Activated T-cell treated with anti-CD3 and anti-CD28 coated beads, Interleukin-2, amount 50 U/mL, for 4 hours (primary cell): ENCODE measurements around the gene KCNQ1. TPM values are rescaled to one million over a fixed set of nuclear protein-coding genes. Genes with fewer than 3 reads are reported as not detected.

Experiments
- ATAC-seq, 2 donors: fragments of 200-7000 bp; cut with Tn5 transposase; one replicate each; pipeline ENCODE4 v1.10.0; 2021
- DNase-seq: peaks from one replicate; pipeline ENCODE4 v3.0.0-alpha.2; 2020
- H3K27me3 Mint-ChIP-seq: one replicate; pipeline ENCODE4 v1.8.0; 2021; ENCODE audit warnings: low read depth, mixed read lengths
- H3K36me3 Mint-ChIP-seq: one replicate; pipeline ENCODE4 v1.8.0; 2022; ENCODE audit warnings: mixed read lengths; ENCODE audit not compliant: insufficient read depth
- H3K4me1 Mint-ChIP-seq: one replicate; pipeline ENCODE4 v1.8.0; 2021; ENCODE audit warnings: low read depth, mixed read lengths
- H3K4me3 Mint-ChIP-seq: one replicate; pipeline ENCODE4 v1.8.0; 2021; ENCODE audit warnings: mild to moderate bottlenecking, moderate library complexity, mixed read lengths
- H3K9me3 Mint-ChIP-seq: one replicate; pipeline ENCODE4 v1.8.0; 2021; ENCODE audit warnings: mixed read lengths
- total RNA-seq, 3 donors: library from RNA; stranded (reverse); gene quantifications; one replicate each; pipeline ENCODE4 v1.2.1, GENCODE V29; 2021

Gene KCNQ1
- total RNA-seq, 3 donors from 2014 or later, result 2.3 to 3.0 (median 2.8) TPM

DNA sequence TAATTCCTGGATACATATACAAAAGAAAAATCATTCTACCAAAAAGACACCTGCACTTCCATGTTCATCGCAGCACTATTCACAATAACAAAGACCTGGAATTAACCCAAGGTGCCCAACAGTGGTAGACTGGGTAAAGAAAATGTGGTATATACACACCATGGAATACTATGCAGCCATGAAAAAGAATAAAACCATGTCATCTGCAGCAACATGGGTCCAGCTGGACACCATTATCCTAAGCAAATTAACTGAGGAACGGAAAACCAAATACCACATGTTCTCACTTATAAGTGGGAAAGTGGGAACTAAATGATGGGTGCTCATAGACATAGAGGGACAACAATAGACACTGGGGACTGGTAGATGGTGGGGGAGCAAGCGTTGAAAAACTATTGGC, 5.0 kb upstream of the KCNQ1 start:
- ATAC-seq (no peak), DNase-seq (no peak)
- H3K4me1 Mint-ChIP-seq, result peaks cover 15% of the 10 kb centered on the region
- H3K36me3 Mint-ChIP-seq, result no peaks in the 10 kb centered on the region
- no peaks in the 10 kb centered on the region for H3K27me3 Mint-ChIP-seq
- H3K4me3 Mint-ChIP-seq, result no peak overlapping the region
- no peaks in the 10 kb centered on the region for H3K9me3 Mint-ChIP-seq

DNA sequence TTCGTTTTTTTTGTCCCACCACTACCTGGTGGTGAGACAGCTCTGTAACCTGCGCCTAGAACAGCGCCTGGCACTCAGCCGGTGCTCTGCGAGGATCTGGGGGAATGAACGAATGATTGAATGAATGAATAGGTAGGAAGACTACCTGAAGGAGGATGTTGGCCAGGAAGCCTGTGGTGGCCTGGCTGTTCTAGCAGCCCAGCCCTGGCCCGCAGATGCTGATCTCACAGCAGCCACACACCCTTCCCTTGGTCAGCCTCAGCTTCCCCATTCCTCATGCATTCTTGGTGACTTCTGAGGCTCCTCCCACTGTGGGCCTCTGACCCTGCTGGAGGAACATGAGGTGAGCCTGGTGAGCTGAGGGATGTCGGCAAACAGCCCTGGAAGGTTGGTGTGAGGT, 4.2 kb upstream of the KCNQ1 start:
- Mint-ChIP-seq H3K4me1 (peaks cover 18% of the 10 kb centered on the region), H3K9me3 (no peaks in the 10 kb centered on the region), H3K27me3 (no peaks in the 10 kb centered on the region), H3K4me3 (no peak overlapping the region), H3K36me3 (no peaks in the 10 kb centered on the region)
- DNase-seq (no peak), ATAC-seq (no peak)

DNA sequence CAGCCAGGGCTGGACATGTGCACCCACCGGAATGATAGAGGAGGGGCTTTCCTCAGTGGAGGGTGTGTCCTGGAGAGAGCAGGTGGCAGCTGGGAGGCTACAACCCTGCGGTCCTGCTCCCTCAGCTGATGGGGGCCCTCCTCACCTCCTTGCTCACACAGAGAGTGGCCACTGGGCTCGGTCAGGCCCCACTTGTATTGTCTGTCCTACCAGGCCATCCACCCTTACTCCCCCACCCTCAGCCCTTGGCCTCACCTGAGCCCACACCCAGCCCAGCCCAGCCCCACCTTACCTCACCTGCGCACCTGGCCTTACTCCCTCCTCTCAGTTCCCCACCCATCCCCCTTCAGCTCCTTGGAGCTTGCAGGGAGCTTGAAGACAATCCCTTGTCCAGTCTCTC, 3.6 kb upstream of the KCNQ1 start:
- H3K4me3 Mint-ChIP-seq, result no peak overlapping the region
- ATAC-seq, result no peak
- no peaks in the 10 kb centered on the region for H3K9me3 Mint-ChIP-seq
- no peaks in the 10 kb centered on the region for H3K36me3 Mint-ChIP-seq
- no peaks in the 10 kb centered on the region for H3K27me3 Mint-ChIP-seq
- DNase-seq, result no peak
- H3K4me1 Mint-ChIP-seq, result peaks cover 18% of the 10 kb centered on the region

DNA sequence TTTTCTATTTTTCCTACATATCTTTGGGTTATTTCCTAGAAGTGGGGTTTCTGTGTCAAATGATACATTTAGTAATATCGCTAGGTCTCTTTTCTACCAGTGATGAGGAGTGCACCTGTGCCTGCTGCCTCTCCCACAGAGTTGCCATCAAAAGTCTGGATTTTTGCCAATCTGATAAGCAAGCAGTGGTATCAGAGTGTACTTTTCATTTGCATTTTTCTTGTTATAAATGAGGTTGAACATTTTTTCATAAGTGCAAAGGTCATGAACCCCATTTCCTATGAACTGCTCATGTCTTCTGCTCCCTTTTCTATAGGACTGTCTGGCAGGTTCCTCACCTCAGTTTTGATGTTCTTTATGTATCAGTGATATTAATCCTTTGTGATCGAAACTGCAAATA, 2.2 kb upstream of the KCNQ1 start:
- H3K4me3 Mint-ChIP-seq, result no peak overlapping the region

DNA sequence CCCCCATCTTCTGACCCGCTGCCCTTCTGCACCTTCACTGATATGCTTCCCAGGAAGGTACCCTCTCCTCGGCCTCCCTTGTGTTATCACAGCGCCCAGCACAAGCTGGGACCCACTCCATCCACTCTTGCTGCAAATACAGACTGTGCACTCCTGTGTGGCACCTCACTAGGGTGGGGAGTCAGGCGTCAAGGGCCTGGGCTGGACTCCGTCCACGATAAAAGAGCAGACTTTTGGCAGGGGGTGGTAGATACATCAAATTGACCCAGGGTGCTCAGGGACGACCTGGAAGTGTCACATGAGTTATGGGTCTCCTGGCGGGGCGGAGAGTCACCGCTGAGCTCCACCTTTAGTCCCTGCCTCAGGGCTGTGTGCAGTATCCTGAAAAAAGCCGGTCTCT, 1.4 kb upstream of the KCNQ1 start:
- DNase-seq (no peak), ATAC-seq (no peak)
- Mint-ChIP-seq H3K27me3 (no peaks in the 10 kb centered on the region), H3K36me3 (no peaks in the 10 kb centered on the region), H3K4me3 (peak overlapping the region; percentile 22), H3K4me1 (peaks cover 30% of the 10 kb centered on the region), H3K9me3 (no peaks in the 10 kb centered on the region)

More for the DNA sequence above, 2.2 kb upstream of the KCNQ1 start:
- H3K9me3 Mint-ChIP-seq, result no peaks in the 10 kb centered on the region
- no peaks in the 10 kb centered on the region for H3K36me3 Mint-ChIP-seq
- peaks cover 28% of the 10 kb centered on the region for H3K4me1 Mint-ChIP-seq
- peak in 1 of 2 donors; percentile 23 for ATAC-seq
- DNase-seq, result no peak
- no peaks in the 10 kb centered on the region for H3K27me3 Mint-ChIP-seq

DNA sequence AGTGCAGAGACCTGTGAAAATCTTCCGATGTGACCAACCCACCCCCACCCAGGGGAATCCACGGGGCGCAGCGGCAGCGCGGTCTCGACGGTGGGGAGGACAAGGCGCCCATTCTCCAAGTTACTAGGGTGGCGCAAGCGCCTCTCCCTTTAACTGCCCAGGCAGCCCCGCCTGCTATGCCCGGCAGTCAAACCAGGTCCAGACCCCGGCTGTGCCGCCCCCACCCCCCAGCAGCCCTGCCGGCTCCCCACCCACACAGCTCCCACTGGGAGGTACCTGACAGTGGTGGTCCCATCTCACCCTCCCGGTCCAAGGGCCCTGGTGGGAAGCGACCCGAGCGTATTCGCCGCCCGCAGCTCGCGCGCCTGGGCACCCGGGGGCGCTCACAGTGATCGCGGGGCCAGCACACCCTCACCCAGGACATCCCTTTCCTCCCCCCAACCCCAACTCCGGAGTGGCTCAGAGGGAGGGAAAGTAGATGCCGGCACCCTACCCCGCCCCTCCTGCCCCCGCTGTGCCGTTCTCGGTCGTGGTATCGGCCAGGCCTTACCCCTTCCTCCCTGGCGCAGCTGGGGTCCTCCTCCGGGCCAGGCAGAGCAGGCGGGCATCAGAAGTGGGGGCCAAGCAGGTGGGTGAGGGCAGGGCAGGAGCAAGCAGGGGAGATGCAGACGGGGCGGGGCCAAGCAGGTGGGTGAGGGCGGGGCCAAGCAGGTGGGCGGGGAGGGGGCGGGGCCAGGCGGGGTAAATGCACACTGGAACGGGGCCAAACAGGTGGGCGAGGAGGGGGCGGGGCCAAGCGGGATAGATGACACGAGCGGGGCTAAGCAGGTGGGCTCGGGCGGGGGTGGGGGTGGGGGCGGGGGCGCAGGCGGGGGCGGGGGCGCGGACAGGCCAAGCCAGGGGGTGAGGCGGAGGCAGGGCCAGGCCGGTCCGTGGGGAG, 657 bp upstream of the KCNQ1 start, which contains the start of gene TRPM5:
TSS of gene TRPM5 (minus strand) at position 634 of the 940 bp plus-strand sequence. CDS start 21,478 bp downstream, outside the sequence.
- Mint-ChIP-seq H3K9me3 (no peaks in the 10 kb centered on the region), H3K4me1 (peaks cover 33% of the 10 kb centered on the region), H3K36me3 (no peaks in the 10 kb centered on the region), H3K27me3 (no peaks in the 10 kb centered on the region), H3K4me3 (peak within 1 kb of the TSS; percentile 86)
- DNase-seq (peak; percentile 82), ATAC-seq (peak; percentile 20 to 34)

DNA sequence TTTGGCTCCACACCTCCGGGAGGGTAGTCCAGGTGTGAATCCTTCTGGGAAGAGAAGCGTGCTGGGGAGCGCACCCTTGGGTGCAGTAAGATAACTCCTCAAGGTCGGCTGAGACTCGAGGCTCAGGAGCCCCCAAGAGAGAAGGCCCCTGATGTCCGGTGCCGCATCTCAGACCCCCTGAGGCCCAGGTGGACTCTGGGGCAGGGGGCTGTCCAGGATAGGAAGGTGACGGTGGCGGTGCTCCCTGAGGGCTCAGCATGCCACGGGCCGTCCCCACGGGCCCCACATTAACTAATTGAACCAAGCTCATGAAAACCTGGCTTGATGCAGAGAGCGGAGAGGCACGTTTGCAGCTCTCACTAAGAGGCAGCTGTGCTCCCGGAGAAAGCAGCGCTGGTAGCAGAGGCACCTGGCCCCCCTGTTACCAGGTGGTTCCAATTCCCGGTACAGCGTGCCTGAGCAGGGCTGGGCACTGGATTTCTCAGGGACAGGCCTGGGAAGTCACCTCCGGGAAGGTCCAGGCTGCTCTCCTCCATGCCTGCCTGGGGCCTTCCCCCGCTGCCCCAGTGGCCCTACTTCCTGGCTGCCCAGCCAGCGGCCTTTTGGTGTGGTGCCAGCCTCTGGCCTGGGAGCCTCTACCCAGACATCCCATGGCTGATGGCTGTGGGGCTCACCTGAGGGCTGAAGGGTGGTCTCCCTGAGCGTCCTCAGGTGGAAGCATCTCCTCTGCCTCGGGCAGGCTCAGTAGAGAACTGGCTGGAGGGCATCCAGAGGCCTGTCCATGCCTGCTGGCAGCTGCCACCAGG, 1.1 kb downstream of the KCNQ1 start:
- Mint-ChIP-seq H3K9me3 (no peaks in the 10 kb centered on the region), H3K27me3 (no peaks in the 10 kb centered on the region), H3K4me1 (peaks cover 33% of the 10 kb centered on the region), H3K4me3 (peak overlapping the region; percentile 86), H3K36me3 (no peaks in the 10 kb centered on the region)
- DNase-seq (no peak), ATAC-seq (no peak)

DNA sequence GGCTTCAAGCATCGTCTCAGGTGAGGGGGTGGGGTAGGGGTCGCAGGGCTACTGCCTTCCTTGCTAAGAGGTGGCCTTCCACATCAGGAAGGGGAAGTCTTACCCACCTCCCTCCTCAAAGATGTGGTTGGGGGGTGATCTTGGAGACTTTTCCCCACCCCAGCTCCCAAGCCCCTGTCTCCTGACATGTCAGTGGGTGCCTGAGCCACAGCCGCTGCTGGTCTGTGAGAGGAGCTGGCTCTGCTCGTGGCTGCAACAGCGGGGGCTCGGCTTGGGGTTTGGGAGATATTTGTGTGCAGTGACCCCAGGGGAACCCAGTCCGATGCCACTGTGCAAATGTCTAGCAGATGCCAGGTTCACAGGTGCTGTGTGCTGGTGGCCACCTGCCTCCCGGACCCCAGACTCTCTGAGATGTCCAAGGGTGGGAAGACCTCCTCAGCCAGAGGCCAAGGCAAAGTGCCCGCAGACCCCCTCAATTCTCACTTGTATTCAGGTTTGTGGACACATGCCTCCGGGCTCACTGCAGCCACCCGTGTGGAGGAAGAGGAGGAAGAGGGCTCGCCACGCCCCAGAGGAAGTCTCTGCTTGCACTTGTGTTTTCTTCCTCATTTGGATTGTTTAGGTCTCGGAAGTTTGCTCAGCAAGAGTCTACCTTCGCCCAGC, 1.9 kb downstream of the KCNQ1 start:
- Mint-ChIP-seq H3K4me1 (peaks cover 33% of the 10 kb centered on the region), H3K27me3 (no peaks in the 10 kb centered on the region), H3K9me3 (no peaks in the 10 kb centered on the region), H3K36me3 (no peaks in the 10 kb centered on the region), H3K4me3 (peak overlapping the region; percentile 71)
- DNase-seq, result no peak
- no peak for ATAC-seq

DNA sequence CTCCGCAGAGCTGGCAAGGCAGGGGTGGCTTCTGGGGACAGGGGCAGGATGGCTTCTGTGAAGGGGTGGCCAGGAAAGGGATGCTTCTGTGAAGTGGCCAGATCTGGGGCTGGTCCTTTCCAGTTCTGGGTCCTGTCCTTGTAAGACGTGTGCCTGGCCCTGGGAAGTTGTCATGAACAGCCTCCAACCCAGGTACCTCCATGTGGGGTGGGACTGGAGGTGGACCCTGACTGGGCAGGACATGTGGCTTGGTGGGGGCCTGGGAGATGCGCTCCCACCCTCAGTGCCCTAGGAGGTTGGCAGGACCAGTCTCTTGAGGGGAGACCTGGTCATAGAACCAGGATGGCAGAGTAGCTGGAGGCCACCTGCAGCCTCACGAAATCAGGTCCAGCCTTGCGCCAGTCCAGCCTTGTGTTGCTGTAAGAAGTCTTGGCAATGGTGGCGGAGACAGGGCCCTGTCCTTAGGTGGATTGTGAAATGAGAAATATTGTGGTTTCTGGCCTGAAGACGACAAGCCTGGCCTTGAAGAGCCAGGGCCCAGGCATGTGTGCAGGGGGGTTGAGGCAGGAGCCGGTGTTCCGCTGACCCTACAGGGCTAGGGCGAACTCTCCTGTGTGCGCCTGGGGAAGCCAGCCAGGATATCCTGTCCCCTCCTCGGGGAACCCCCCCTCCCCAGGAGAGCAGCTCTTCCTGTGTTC, 2.6 kb downstream of the KCNQ1 start:
- H3K27me3 Mint-ChIP-seq, result no peaks in the 10 kb centered on the region

DNA sequence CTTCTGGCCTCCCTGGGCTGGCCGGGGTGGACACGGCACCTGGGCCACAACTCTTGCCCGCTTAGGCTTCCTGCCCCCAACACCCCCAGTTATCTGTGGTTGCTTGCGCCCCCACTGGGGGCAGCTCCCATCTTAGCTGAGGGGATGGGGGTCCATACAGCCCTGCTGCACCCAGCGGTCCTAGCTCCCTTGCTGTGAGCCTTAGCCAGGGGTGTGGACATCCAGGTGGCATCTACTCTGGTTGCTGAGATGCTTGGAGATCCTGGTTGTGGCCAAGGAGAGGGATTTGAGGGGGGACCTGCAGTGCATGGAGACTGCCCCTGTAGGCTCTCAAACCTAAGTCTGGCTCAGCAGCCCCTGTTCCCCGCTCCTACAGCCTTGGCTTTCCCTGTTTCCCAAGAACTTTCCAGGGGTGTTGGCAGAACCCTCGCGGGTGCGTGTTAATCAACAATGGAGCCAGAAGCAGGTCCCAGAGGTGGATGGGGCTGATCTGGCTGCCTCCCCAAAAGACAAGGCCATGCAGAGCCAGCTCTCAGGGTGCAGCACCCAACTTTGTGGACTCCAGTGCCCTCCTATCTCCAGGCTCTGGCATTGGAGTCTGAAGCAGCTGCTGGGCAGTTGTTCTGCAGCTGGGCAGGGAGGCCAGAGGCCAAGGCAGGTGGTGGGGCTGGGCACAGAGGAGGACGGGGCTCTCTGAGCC, 3.3 kb downstream of the KCNQ1 start:
- Mint-ChIP-seq H3K4me1 (peaks cover 24% of the 10 kb centered on the region), H3K4me3 (no peak overlapping the region), H3K27me3 (no peaks in the 10 kb centered on the region), H3K9me3 (no peaks in the 10 kb centered on the region), H3K36me3 (no peaks in the 10 kb centered on the region)
- ATAC-seq, result no peak
- no peak for DNase-seq

More for the DNA sequence above, 2.6 kb downstream of the KCNQ1 start:
- H3K4me1 Mint-ChIP-seq, result peaks cover 31% of the 10 kb centered on the region
- H3K4me3 Mint-ChIP-seq, result peak overlapping the region; percentile 71
- H3K36me3 Mint-ChIP-seq, result no peaks in the 10 kb centered on the region
- no peaks in the 10 kb centered on the region for H3K9me3 Mint-ChIP-seq
- DNase-seq (no peak), ATAC-seq (no peak)

DNA sequence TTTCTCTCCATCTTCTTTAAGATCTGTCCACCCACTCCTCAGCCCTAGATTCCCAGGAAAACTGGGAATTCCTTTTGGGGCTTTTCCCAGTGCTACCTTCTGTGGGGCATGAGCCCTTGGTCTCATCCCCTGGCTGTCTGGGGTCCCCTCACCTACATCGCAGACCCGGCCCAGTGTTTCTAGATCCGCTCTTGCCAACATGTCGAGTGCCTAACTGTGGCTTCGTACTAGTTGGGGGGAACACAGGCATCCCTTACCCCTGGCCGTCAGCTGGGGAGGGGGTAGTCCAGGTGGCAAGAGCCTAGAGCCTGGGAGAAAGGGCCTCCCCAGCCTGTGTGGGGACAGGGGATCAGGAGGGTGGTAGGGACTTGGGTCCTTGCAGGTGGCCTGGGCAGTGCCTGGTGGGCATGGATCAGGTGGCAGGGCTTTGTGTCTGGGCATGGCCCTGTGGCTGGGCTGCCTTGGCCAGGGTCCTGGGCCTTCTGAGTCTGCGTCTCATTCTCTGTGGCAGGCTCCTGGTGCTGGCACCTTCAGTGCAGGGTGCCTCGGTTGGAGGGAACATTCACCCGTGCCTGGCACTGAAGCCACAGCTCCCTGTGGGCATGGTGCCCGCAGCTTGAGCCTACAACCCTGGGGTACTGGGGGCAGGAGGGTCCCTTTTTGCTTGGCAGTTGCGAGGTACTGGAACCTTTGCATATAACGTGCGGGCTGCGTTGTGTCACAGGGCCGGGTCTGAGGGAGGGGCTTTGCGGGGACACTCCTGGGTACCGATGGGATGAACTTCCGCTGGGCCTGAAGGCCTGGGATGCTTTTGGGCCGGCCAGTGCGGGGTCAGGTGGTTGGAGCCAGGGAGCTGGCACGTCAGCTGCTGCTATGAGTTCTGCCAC, 4.1 kb downstream of the KCNQ1 start:
- Mint-ChIP-seq H3K36me3 (no peaks in the 10 kb centered on the region), H3K4me3 (no peak overlapping the region), H3K27me3 (no peaks in the 10 kb centered on the region), H3K9me3 (no peaks in the 10 kb centered on the region), H3K4me1 (peaks cover 19% of the 10 kb centered on the region)
- DNase-seq, result no peak
- ATAC-seq, result no peak

DNA sequence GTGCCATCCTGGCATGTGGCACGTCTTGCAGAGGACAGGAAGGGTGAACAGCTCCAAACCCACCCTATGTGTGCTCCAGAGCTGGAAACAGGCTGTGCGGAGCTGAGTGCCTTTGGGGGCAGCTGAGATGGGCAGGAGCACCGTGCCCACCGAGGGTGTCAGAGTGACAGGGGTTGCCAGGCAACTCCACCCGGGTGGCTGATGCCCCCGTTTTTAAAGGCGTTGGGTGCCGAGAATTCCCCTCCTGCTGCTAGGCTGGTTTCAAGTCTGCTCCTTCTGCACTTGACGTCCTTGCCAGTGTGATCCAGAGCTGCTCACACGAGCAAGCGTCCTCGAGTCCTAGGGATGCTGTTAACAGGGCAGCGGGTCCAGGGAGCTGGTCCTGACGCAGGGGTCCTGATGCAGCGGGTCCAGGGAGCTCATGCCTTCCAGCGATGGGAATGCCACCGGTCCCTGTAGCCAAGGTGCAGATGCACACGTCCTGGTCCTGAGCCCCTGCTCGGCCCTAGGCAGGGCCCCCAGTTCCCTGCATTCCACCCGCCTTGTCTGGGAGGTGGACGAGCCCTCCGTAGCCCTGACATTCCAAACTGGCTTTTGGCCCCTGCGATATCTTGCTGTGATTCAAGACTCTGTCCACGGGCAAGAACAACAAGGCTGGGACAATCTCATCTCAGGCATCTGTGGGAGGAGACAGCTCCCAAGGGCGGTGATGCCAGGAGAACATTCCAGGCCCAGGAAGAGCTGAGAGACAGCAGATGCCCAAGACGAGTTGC, 4.9 kb downstream of the KCNQ1 start:
- no peak for ATAC-seq
- Mint-ChIP-seq H3K27me3 (no peaks in the 10 kb centered on the region), H3K36me3 (no peaks in the 10 kb centered on the region), H3K4me1 (peaks cover 19% of the 10 kb centered on the region), H3K4me3 (no peak overlapping the region), H3K9me3 (no peaks in the 10 kb centered on the region)
- DNase-seq, result no peak
